22Rv1 (cell line): ENCODE results near the gene PHACTR1.

ENCODE experiments used
- H3K27ac ChIP-seq: fragments of 450-650 bp; 2 replicates; pipeline ENCODE4 v1.5.1; 2017
- CTCF ChIP-seq: fragments of 450-650 bp; IDR thresholded peaks from 2 replicates; pipeline ENCODE4 v1.5.1; 2017; ENCODE audit warnings: mild to moderate bottlenecking
- ZFX ChIP-seq: fragments of 450-650 bp; IDR thresholded peaks from 2 replicates; pipeline ENCODE4 v1.6.1; 2017; ENCODE audit warnings: antibody characterized with exemption, borderline replicate concordance

PHACTR1 gene

GRCh38 chr6:13338038-13338437, 621.5 kb downstream of the PHACTR1 start:
- TF ChIP-seq CTCF = no peak
- no peak for TF ChIP-seq ZFX
- no peak overlapping the region for H3K27ac ChIP-seq
